Liver (tissue), 9 donors: ENCODE data around the gene NHLRC1. TPM values are rescaled to one million over a fixed set of nuclear protein-coding genes. Genes with fewer than 3 reads are reported as not detected.

Experiments used
- DNase-seq: peaks from one replicate; pipeline ENCODE4 v3.0.0-alpha.2; 2017; ENCODE audit warnings: low spot score
- H3K27ac ChIP-seq, 2 donors: one replicate each; pipeline ENCODE4 v1.7.0; 2013; ENCODE audit warnings: inconsistent platforms in 2 of 2, low read length in 2 of 2, control low read depth in 1 of 2, low read depth in 1 of 2, mild to moderate bottlenecking in 1 of 2
- H3K27me3 ChIP-seq, 4 donors: one replicate each; pipeline versions ENCODE4 v1.6.1 to v1.7.0; 2013; ENCODE audit warnings: low read length in 3 of 4, inconsistent platforms in 1 of 4, mild to moderate bottlenecking in 1 of 4, moderate library complexity in 1 of 4; ENCODE audit not compliant: control insufficient read depth in 4 of 4, insufficient read depth in 4 of 4
- H3K36me3 ChIP-seq, 4 donors: one replicate each; pipeline versions ENCODE4 v1.6.1 to v1.7.0; 2013; ENCODE audit warnings: low read length in 3 of 4, mild to moderate bottlenecking in 3 of 4, low read depth in 1 of 4, moderate library complexity in 1 of 4; ENCODE audit not compliant: control insufficient read depth in 4 of 4, insufficient read depth in 3 of 4
- H3K4me1 ChIP-seq, 4 donors: one replicate each; pipeline versions ENCODE4 v1.6.1 to v1.7.0; 2013; ENCODE audit warnings: low read length in 3 of 4, mild to moderate bottlenecking in 3 of 4, moderate library complexity in 1 of 4; ENCODE audit not compliant: control insufficient read depth in 4 of 4, insufficient read depth in 4 of 4
- H3K4me3 ChIP-seq, 3 donors: one replicate each; pipeline versions ENCODE4 v1.6.1 to v1.7.0; 2013; ENCODE audit warnings: low read length in 3 of 3, control low read depth in 1 of 3, low read depth in 1 of 3, mild to moderate bottlenecking in 1 of 3
- H3K9ac ChIP-seq, 2 donors: one replicate each; pipeline ENCODE4 v1.7.0; 2013; ENCODE audit warnings: low read length in 2 of 2, mild to moderate bottlenecking in 2 of 2, moderate library complexity in 2 of 2, control low read depth in 1 of 2, low read depth in 1 of 2
- H3K9me3 ChIP-seq, 4 donors: one replicate each; pipeline versions ENCODE4 v1.6.1 to v1.7.0; 2013; ENCODE audit warnings: low read length in 3 of 4; ENCODE audit not compliant: control insufficient read depth in 4 of 4
- ATF3 ChIP-seq: IDR thresholded peaks from 2 replicates; pipeline ENCODE4 v1.6.1; 2016; ENCODE audit warnings: antibody characterized with exemption
- CTCF ChIP-seq: fragments of 150-350 bp; IDR thresholded peaks from 2 replicates; pipeline ENCODE4 v1.5.1; 2017; ENCODE audit warnings: improper control_type of control experiment, low read depth, low read length; ENCODE audit not compliant: missing input control
- EGR1 ChIP-seq, 2 donors: IDR thresholded peaks; 2 replicates each; pipeline ENCODE4 v1.6.1; 2016 to 2018; ENCODE audit warnings: antibody characterized with exemption in 2 of 2, low read depth in 2 of 2
- FOXA1 ChIP-seq: IDR thresholded peaks from 2 replicates; pipeline ENCODE4 v1.6.1; 2016; ENCODE audit warnings: antibody characterized with exemption
- FOXA2 ChIP-seq: IDR thresholded peaks from 2 replicates; pipeline ENCODE4 v1.6.1; 2016; ENCODE audit warnings: antibody characterized with exemption
- GABPA ChIP-seq, 2 donors: IDR thresholded peaks in 1 of 2; conservative IDR thresholded peaks in 1 of 2; 2 replicates each; pipeline ENCODE4 v1.6.1; 2016; ENCODE audit warnings: antibody characterized with exemption in 2 of 2, mild to moderate bottlenecking in 1 of 2, moderate library complexity in 1 of 2
- HNF4G ChIP-seq: IDR thresholded peaks from 2 replicates; pipeline ENCODE4 v1.6.1; 2016; ENCODE audit warnings: antibody characterized with exemption
- JUND ChIP-seq, 2 donors: IDR thresholded peaks; 2 replicates each; pipeline ENCODE4 v1.6.1; 2016; ENCODE audit warnings: antibody characterized with exemption in 2 of 2
- MAX ChIP-seq: IDR thresholded peaks from 2 replicates; pipeline ENCODE4 v1.6.1; 2016; ENCODE audit warnings: antibody characterized with exemption
- NR2F2 ChIP-seq: IDR thresholded peaks from 2 replicates; pipeline ENCODE4 v1.6.1; 2016; ENCODE audit warnings: antibody characterized with exemption
- RAD21 ChIP-seq, 2 donors: IDR thresholded peaks; 2 replicates each; pipeline ENCODE4 v1.6.1; 2016; ENCODE audit warnings: antibody characterized with exemption in 2 of 2, mild to moderate bottlenecking in 2 of 2
- REST ChIP-seq: IDR thresholded peaks from 2 replicates; pipeline ENCODE4 v1.6.1; 2016; ENCODE audit warnings: antibody characterized with exemption, mild to moderate bottlenecking
- RXRA ChIP-seq, 2 donors: IDR thresholded peaks; 2 replicates each; pipeline ENCODE4 v1.6.1; 2017 to 2018; ENCODE audit warnings: antibody characterized with exemption in 2 of 2, mild to moderate bottlenecking in 1 of 2
- SP1 ChIP-seq: IDR thresholded peaks from 2 replicates; pipeline ENCODE4 v1.6.1; 2018; ENCODE audit warnings: antibody characterized with exemption, mild to moderate bottlenecking
- TAF1 ChIP-seq: conservative IDR thresholded peaks from 2 replicates; pipeline ENCODE4 v1.6.1; 2016; ENCODE audit warnings: antibody characterized with exemption, mild to moderate bottlenecking
- YY1 ChIP-seq: IDR thresholded peaks from 2 replicates; pipeline ENCODE4 v1.6.1; 2016; ENCODE audit warnings: antibody characterized with exemption, mild to moderate bottlenecking
- ZBTB33 ChIP-seq: IDR thresholded peaks from 2 replicates; pipeline ENCODE4 v1.6.1; 2016; ENCODE audit warnings: antibody characterized with exemption
- WGBS: extraction: QIAGEN DNeasy Blood & Tissue Kit; methylation state at CpG from one replicate; pipeline ENCODE4 v1.1.7; 2013; 5-methylcytosine and 5-hydroxymethylcytosine counted together
- polyA plus RNA-seq, 2 donors: library from polyadenylated mRNA; stranded (reverse) in 1 of 2; unstranded in 1 of 2; fragments of 200-250 nt in 1 of 2; fragments of >200 nt in 1 of 2; fragmentation: Nextera tagmentation in 1 of 2; extraction: Ambion mirVana in 1 of 2; gene quantifications; one replicate each; pipeline versions ENCODE4 v1.2.1 to v1.2.3, GENCODE V29; 2013 to 2015
- total RNA-seq, 2 donors: library from RNA; depleted of rRNA; stranded (reverse); fragments of >200 nt; gene quantifications; one replicate each; pipeline ENCODE4 v1.2.3, GENCODE V29; 2014
- donor health status: healthy.
- donor health status: healthy.
- donor health status: healthy.
- donor health status: healthy.
- donor health status: healthy.

The NHLRC1 gene
- total and polyA plus RNA-seq, 4 donors: 2.1 to 4.4 (median 3.0) TPM

GRCh38 chr6:18080544-18080943 is 41.9 kb downstream of the NHLRC1 start:
- Histone ChIP-seq H3K9me3 (no peaks in the 10 kb centered on the region), H3K9ac (no peak overlapping the region), H3K27ac (no peak overlapping the region), H3K4me1 (no peaks in the 10 kb centered on the region), H3K27me3 (no peaks in the 10 kb centered on the region), H3K4me3 (no peak overlapping the region), H3K36me3 (no peaks in the 10 kb centered on the region)
- whole genome bisulfite sequencing: 79% methylated on average over 4 of the region's 4 CpGs
- no peak for DNase-seq
- TF ChIP-seq HNF4G (no peak), SP1 (no peak), RXRA (IDR thresholded peaks at IDR 0.05) (no peak), ZBTB33 (no peak), ATF3 (no peak), TAF1 (no peak), FOXA2 (no peak), FOXA1 (no peak), GABPA (IDR thresholded peaks at IDR 0.05 in 1 of 2, conservative IDR thresholded peaks at IDR 0.05 in 1 of 2) (no peak), YY1 (no peak), RAD21 (IDR thresholded peaks at IDR 0.05) (no peak), REST (no peak), CTCF (no peak), JUND (IDR thresholded peaks at IDR 0.05) (no peak), EGR1 (IDR thresholded peaks at IDR 0.05; ENCODE audit: low read depth in 2 of 2) (no peak), MAX (no peak)

- DNase-seq: no peak
- TF ChIP-seq HNF4G: no peak
- TF ChIP-seq ATF3: no peak
- TF ChIP-seq ZBTB33: no peak
- no peak for TF ChIP-seq EGR1 (IDR thresholded peaks at IDR 0.05; ENCODE audit: low read depth in 2 of 2)
- TF ChIP-seq TAF1: no peak
- no peak for TF ChIP-seq GABPA (IDR thresholded peaks at IDR 0.05 in 1 of 2, conservative IDR thresholded peaks at IDR 0.05 in 1 of 2)
- TF ChIP-seq YY1: no peak
- TF ChIP-seq REST: no peak
- TF ChIP-seq NR2F2: no peak
- TF ChIP-seq RXRA (IDR thresholded peaks at IDR 0.05): no peak
- TF ChIP-seq RAD21 (IDR thresholded peaks at IDR 0.05): no peak
- no peak for TF ChIP-seq MAX
- Histone ChIP-seq H3K27me3 (no peaks in the 10 kb centered on the region), H3K27ac (no peak overlapping the region), H3K36me3 (no peaks in the 10 kb centered on the region), H3K9me3 (no peaks in the 10 kb centered on the region), H3K4me1 (no peaks in the 10 kb centered on the region), H3K9ac (no peak overlapping the region), H3K4me3 (no peak overlapping the region)
- 87% methylated on average over 3 of the region's 3 CpGs for WGBS
These were observed 43.6 kb downstream of the NHLRC1 start for GRCh38 chr6:18078866-18079265.
